Stimulated activated CD8-positive, alpha-beta memory T cell treated with anti-CD3 and anti-CD28 coated beads, Interleukin-4, amount 100 ng/mL, for 1 hour (primary cell): ENCODE measurements around the gene CHCHD3.

Experiments used
- DNase-seq, 2 donors: peaks; one replicate each; pipeline ENCODE4 v3.0.0-alpha.2; 2020; ENCODE audit warnings: low read depth in 2 of 2, low spot score in 1 of 2

CHCHD3 gene

DNA sequence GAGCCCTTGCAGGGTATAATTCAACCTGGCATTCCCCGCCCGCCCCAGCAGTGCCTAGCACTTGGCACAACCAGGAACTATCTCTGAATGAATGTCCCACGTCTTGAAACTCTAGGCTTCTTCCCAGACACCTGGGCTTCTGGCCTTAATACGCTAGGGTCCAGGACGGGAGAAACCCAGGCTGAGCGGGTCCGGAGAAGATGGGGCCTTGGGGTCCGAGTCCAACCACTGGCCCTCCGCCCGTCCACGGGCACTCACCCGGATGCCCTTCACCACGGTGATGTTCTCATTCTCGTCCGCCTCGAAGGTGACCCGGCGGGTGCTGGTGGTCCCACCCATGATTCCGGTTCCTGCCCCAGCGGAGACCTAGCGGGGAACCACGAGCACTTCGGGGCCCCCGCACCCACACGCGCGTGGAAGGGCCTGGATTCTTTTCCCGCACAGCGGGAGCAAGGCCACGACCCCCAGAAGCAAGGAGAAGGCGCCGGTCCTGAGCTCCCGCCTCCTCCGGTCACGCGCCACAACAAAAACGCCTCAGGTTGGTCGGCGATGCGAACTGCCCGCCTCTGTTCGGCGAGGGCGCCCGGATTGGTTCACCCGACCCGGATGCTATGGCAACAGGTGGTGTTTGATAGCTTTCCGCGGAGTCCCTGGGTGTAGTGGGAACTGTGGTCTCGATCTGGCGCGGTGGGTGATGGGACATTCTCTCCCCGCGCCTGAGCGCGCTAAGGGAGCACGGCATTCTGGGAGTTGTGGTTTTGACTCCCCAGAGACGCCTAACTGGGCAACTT, at the start of gene CHCHD3:
Gene CHCHD3 (minus strand): TSS at position 492 of the 791 bp plus-strand sequence. CDS start 153 bp downstream, at position 339.
- peak; percentile 89 to 92 for DNase-seq

GRCh38 chr7:133130166-133130565, 48.3 kb upstream of the CHCHD3 start:
- DNase-seq = no peak

GRCh38 chr7:133126422-133126821, 44.5 kb upstream of the CHCHD3 start:
- DNase-seq = no peak

DNA sequence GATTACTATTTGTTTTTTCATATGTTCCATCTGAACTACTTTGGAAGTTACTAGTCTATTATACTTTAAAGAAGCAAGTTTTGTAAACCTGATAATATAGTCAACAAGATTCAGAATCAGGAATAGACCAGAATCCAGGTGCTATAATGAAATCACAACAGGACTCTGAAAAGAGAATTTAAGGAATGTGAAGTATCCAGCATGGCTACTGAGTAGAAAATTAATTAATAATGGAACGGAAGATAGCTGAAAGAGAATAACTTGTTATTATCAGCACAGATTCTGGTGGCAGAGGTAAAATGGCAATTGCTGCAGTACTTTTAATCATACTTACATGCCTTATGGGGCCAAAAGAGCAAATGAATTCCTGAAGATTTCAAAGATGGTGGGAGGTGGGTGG, 43.1 kb upstream of the CHCHD3 start:
- no peak for DNase-seq

DNA sequence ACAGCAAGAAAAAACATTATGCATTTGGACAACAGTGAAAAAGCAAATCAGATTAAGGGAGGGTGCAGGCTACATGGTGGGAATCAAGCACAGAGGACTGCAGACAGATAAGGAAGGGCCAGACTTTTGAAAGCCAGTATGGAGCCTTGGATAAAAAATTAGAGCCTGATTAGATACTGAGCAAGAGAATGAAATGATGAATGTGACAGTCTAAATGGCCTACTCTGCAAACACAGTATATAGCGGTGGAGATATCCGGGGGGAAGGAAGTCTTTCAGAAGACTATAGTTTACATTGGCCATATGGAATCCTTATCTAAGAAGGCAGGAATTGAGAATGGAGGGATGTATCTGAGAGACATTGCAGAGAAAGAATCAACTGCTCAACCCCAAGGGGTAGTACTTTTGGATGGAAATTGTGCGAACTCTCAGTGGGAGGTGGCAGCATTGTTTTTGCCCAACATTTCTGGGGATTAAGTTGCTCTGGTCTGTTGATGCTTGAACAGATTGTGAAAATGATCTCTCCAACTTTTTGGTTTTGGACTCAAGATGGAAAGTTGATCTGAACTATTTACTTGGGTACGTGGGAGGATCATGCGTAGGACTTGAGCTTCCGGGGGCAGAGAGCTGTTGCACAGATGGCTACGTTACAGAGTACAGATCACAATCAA, 39.4 kb upstream of the CHCHD3 start:
- no peak for DNase-seq

- no peak for DNase-seq
Observed at GRCh38 chr7:133119067-133119466, 37.2 kb upstream of the CHCHD3 start.

DNA sequence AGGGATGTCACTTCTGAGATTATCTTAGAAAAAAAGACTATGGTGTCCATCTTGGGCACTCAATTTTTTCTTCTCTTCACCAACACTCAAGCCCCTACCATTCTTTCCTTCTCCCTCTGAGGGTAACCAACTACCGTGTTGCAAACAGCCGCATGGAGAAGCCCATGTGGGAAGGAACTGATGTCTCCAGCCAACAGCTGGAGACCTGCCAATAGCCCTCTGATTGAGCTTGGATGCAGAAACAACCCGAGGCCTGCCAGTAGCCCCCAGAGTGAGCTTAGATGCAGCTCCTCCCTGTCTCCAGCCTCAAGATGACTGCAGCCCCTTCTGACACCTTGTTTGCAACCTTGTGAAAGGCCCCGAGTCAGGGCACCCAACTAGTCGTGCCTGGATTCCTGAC, 36.4 kb upstream of the CHCHD3 start:
- DNase-seq = no peak

- no peak for DNase-seq
Observed at GRCh38 chr7:133117452-133117851, 35.6 kb upstream of the CHCHD3 start.

DNA sequence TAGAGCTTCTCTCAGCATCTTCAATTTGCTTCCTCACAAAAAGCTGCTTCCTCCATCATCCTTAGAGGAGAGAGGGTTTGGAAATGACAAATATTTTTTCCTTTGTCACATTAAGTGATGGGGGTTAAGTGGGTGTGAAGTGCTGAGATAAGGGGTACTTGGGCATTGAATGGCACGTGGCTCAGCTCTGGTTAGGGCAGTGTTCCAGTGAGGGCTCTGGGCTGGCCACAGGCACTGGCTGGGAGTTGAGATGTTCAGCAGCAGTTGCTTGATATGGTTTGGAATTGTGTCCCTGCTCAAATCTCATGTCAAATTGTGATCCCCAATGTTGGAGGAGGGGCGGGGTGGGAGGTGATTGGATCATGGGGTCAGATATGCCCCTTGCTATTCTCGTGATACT, 33.7 kb upstream of the CHCHD3 start:
- DNase-seq = no peak

DNA sequence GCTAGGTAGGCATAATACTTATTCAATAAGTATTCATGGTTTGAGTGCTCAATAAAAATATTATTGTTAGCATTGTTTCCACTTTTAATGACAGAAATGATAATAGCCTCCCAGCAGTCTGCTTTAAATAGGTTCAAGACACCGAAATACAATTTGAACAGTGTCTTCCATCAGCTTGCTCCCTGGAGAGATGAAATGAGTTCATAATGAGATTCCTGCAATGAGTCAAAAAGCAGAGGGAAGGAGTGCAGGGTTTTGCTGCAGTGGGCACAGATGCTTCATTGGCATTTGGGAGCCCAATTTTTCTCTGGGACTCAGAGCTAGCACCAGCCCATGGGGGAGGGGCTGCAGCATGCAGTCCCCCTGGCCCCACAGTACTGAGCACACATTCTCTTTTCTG, 32.6 kb upstream of the CHCHD3 start:
- no peak for DNase-seq

DNA sequence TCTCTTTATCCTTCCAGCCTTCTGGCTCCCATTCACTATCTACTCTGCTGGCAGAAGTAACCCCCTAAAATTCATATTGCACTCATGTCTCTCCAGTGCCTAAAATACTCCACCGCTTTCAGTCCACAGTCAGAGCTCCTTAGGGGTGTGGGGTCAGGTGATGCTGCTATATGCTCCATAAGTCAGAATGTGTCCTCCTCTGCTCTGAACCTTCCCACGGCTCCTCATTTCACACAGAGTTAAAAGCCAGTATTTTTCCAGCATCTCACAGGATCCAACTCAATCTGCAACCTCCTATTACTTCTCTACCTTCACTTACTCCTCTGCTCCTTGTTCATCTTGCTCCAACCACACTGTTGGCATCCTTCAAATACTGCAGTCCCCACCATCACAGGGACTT, 31.1 kb upstream of the CHCHD3 start:
- DNase-seq = no peak

DNA sequence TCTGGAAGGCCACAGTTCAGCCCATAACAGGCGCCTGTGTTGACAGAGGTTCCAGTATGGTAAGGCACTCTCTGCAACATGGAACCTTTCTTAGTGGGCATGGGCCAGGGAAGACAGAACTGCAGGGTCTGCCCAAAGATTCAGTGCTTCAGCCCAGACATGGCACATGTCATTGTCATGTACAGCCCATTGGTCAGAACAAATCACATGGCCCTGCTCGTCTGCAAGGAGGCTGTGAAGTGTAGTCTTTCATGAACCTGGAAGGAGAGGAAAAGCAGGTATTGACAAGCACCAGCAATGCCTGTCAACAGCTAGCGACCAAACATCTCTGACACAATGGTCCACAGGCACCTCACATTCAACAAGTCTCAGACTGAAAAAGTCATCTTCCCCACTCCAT, 30.4 kb upstream of the CHCHD3 start:
- no peak for DNase-seq

DNA sequence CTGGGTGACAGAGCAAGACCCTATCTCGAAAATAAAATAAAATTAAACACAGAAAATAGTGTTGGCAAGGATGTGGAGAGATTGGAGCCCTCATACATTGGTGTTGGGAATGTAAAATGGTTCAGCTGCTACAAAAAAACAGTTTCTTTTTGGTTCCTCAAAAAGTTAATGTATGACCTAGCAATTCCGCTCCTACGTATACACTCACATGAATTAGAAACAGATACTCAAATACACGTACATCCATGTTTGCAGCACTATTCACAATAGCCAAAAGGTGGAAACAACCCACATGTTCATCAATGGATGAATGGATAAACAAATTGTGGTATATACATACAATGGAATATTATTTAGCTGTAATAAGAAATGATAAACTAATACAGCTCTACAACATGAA, 28.4 kb upstream of the CHCHD3 start:
- no peak for DNase-seq

GRCh38 chr7:133109816-133110215, 27.9 kb upstream of the CHCHD3 start:
- DNase-seq = no peak

DNA sequence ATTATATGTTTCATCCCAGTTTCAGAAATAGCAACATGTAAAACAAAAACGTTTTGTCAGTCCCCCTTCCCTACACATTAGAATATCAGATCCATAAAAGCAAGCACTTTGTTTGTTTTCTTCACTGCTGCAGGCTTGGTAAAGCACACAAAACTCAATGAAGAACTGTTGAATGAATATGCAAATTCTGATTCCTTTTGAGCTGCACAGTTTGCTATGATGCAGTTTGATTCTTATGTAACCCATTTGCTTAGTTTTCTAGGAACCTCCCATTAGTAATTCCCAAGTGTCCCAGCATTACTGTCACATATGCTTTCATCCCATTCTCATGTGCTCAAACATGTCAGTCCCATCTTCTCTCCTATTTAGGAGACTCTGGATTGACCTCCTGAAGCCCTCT, 26.1 kb upstream of the CHCHD3 start:
- DNase-seq = no peak

DNA sequence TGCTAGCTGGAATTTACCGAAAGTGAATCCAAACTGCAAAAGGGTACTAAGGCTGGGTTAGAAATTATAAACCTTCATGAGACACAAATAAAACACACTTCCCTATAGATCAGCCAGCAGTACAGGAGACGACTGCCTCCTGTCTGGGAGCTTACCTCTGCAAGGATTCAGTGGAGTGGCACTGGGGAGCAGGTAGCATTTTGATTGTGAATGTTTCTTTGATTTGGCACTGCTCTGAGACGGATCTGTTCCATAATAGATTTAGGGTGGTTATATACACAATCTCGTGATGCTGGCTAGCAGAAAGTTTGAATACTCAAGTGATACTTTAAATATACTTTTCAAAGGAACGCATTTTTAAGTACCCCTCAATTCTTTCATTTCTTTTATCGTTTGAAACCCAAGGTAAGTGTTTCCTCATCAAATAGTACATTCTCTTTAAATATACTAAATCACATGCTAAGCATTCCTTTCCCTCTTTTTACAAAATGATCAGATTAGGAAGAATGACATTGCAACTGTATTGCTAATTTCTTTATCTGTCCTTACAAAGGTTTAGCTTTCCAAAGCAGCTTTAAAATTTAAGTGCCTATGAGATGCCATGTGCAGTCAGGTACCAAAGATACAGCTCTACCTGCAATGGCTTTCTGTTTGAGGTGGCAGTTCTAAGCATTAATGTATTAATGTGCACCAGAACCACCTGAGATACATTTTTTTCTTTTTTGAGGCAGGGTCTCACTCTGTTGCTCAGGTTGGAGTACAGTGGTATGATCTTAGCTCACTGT, 20.6 kb upstream of the CHCHD3 start:
- no peak for DNase-seq

DNA sequence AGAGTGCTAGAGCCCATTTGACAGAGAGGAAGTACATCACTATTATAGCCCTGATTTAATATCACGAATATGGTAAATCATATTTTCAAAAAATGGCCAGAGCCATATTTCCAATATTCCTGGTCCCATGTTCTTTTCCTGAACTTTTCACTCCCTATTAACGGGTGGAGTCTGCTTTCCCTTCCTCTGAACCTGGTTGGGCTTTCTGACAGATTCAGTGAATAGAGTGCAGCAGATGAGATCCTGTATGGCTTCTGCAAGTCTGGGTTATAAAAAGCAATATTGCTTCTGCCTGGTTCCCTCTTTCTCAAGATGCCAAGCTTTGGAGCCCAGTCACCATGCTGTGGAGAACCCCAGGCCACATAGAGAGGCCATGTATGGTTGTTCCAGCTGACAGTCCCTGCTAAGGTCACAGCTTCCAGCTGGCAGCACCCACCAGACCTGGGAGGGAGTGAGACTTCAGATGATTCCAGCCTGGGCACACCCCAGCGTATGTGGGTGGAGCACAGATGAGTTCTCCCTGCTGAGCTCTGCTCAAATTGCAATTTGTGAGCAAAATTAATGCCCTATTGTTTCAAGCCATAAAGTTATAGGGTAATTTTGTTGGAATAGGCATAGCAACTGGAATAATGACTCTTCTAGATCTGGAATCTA, 17.9 kb upstream of the CHCHD3 start:
- DNase-seq = no peak

DNA sequence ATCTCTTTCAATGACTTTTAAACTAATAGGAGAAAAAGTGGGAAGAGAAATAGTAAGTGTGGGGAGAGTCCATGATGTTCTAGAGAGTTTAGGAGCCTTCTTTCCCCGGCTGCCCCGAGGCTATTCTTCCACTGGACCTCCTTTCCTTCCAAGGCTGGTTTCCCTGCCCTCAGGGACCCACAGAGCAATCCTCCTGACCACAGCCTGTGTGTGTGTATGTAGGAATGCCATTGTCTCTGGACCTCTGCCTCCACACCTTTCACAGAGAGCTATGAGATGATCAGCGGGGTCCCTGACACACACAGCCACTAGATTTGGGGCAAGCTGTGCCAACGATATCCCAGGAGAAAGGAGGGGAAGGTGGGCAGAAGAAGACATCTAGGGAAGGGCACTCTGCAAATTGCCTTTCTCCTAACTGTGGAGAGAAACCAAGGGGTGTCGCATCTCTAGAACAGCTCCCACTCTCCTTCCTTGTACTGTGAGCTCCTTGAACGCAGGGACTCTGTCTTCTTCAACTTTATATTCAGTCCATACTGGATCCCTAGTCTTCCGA, 13.3 kb upstream of the CHCHD3 start:
- DNase-seq = no peak

- DNase-seq = no peak
Observed at GRCh38 chr7:133091943-133092464, 10.1 kb upstream of the CHCHD3 start.

DNA sequence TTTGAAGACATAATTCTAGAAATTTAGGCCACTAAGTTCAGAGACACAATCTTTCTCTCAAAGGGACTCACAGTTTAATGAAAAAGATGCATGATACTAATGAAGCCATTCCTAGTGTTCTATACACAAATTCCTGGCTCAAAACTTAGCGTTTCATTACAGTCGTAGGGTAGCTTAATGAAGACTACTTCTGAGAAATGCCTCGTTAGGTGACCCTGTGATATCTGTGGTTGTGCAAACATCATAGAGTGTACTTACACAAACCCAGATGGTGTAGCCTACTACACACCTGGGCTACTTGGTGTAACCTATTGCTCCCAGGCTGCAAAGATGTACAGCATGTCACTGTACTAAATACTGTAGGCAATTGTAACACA, 488 bp upstream of the CHCHD3 start:
- DNase-seq = no peak

GRCh38 chr7:133081119-133081598, 731 bp downstream of the CHCHD3 start:
- no peak for DNase-seq
